Mucosa of gallbladder (tissue), 1 donor: ENCODE data around the gene PKP4. TPM values are rescaled to one million over a fixed set of nuclear protein-coding genes. Genes with fewer than 3 reads are reported as not detected.
"Not testable (repeated sequence)": the region's sequence is repeated elsewhere in the genome, so short reads cannot be mapped to it uniquely, and the experiment has no call there.

ENCODE experiments used
- DNase-seq: peaks from one replicate; pipeline ENCODE4 v3.0.0-alpha.2; 2020; ENCODE audit warnings: low spot score
- total RNA-seq: library from RNA; stranded (reverse); gene quantifications from one replicate; pipeline ENCODE4 v1.2.1, GENCODE V29; 2021
- donor health status: DM: no; HTN: no; CAD: no.

The PKP4 gene
- total RNA-seq, 1 donor from 2014 or later, result 90.3 TPM

DNA sequence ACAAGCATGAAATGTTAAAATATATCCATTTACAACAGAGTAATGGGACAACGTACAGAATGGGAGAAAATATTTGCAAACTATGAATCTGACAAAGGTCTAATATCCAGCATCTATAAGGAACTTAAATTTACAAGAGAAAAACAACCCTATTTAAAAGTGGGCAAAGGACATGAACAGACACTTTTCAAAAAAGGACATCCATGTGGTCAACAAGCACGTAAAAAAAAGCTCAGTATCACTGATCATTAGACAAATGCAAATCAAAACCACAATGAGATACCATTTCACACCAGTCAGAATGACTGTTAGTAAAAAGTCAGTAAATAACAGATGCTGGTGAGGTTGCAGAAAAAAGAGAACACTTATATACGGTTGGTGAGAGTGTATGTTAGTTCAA lies 16.1 kb downstream of the PKP4 start:
- DNase-seq, result not testable (repeated sequence)

DNA sequence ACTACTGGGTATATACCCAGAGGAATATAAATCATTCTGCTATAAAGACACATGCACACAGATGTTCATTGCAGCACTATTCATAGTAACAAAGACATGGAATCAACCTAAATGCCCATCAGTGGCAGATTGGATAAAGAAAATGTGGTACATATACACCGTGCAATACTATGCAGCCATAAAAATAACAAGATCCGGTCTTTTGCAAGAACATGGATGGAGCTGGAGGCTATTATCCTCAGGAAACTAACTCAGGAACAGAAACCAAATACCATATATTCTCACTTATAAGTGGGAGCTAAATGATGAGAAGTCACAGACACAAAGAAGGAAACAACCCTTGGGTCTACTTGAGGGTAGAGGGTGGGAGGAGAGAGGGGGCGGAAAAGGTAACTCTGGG lies 16.5 kb downstream of the PKP4 start:
- DNase-seq, result not testable (repeated sequence)

DNA sequence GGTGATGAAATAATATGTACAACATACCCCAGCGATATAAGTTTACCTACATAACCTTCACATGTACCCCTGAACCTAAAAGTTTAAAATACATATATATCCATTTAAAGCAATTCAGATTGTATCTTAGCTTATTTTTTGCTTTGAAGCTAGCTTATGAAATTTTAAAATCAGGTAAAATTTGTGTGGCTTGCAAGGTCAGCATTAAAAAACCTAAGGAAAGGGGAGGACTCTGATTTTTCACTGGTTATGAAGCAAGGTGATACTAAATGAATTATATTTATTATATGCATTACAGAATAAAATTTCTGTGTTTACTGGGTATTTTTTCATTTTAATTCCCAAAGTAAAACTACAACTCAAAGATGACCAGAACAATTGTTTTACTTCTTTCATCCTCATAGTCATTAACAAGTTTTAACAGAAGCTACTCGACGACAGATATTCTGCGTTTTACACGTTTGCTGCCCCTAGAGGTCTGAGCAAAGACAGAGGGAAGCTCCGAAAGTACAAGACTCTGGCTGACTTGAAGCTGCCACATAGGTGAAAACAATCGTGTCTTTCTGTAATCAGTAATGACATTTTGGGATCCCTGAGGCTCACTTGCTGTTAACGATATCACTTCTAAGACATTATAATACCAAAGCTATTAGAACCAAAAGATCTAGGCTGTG lies 17.1 kb downstream of the PKP4 start:
- DNase-seq, result no peak

DNA sequence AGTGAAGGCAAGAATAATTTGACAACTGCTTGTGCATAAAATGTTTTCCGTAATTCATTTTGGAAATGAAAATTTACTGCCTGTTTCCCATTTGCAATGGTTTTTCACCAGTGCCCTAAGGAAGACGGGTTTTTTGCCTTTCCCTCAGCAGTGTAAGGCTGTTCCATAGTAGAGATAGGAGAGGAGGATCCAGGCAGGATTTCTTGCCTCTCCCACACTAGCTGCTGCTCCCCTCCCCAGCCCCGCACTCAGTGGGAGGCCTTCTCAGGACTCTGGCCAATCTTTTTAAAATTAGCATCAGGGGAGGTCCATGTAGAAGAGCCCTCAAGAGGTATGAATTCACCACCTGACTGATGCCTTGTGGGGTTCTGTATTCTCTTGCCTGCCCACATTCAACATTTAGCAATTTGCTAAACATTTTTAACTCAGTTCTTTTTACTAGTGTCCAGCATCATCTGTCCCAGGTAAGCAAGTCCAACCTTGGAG lies 17.8 kb downstream of the PKP4 start:
- DNase-seq, result not testable (repeated sequence)

DNA sequence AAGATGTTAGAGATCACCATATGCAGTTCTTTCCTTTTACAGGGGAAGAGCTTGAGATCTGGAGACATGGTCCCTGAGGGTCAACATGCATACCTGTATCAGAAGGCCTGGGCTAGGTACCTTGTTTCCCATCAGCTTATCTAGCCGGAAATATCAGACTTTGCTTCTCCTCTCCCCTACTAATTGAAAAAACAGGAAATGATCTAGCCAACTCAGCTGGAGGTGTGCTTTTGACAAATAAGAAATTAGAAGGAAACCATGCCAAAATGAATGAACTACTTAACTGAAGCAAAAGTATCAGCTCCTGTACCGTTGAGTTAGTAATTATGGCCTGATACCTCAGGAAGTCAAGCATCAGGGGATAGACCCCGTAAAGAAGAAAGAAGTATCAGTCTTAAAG lies 20.4 kb downstream of the PKP4 start:
- DNase-seq, result no peak

DNA sequence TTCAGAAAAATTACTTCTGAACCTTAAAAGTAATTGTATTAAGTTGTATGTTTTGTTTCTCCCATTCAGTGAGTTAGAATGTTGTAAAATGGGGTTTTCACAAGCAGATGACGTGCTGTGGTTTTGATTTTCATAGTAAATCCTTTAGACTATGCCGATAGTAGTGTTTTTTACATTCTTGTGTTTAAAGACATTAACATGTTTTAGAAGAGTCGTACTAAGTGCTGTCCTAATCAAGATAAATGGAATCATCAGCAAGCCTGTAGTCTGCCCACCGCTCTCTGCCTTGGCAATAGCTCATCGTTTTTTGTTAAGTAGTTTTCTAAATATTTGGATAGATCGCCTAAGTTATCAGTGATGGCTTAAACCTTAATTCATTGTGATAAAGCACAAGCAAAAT lies 21.5 kb downstream of the PKP4 start:
- no peak for DNase-seq

DNA sequence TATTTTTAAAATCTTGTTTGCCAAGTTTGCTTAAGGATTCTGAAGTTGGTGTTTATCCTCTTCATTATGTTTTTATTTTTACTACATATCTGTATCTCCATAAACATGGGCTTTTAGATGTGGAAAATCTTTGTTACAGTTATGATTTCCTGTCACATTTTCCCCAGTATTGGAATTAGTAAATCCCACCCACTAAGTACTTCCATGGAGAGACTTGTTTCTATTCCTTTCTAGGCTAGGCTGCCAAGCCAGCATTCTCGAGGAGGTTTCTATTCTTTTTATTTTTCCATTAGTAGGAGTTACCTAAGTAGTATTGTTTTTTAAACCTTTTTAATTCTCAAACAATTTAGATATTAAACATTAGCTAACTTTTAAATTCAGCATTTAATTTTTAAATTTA lies 22.1 kb downstream of the PKP4 start:
- DNase-seq, result no peak

DNA sequence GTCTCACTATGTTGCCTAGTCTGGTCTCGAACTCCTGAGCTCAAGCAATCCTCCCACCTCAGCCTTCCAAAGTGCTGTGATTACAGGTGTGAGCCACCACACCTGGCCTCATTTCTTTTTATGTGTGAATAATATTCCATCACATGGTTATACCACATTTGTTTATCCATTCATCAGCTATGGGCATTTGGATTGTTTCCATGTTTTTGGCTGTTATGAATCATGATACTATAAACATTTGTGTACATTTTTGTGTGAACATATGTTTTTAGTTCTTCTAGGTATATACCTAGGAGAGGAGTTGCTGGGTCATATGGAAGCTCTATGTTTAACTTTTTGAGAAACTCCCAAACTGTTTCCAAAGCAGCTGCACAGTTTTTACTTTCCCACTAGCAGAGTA lies 24.4 kb downstream of the PKP4 start:
- no peak for DNase-seq

DNA sequence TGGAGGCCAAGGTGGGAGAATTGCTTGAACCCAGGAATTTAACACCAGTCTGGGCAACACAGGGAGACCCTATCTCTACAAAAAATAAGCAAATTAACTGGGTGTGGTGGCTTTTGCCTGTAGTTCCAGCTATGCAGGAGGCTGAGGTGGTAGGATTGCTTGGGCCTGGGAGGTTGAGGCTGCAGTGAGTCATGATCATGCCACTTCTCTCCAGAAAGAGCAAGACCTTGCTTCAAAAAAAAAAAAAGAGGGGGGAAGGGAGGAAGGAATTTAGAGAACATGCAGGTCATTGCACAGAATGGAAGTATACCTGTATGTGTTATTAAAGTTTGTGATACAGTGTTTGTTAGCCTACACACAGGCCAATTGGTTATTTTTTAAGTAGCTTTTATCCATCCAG lies 25.8 kb downstream of the PKP4 start:
- no peak for DNase-seq

DNA sequence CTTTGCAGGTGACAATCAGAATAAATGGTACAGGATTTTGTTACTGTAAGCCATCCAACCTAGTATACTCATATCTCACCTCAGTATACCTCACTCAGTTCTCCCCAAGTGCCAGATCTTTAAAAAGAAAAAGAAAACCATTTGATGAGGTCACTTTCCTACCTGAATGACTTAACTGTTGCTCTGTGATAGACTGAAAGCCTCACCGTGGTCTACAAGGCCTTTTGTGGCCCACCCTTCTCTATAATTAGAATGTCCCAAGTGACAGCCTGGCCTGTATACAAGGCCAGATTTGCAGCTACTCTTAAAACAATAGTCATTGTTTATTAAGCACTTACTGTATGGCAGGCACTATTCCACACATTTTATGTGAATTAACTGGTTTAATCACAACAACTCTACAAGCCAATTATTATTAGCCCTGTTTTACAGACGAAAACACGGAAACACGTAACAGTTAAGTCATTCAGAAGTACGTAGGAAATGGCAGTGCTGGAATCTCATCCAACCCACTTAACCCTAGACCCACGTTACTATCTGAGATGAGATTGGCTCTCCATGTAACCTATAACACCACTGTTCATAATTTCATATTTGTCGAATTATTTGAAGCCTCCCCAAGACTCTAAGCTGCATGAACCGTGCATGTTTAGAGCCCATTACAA lies 28.3 kb downstream of the PKP4 start:
- no peak for DNase-seq

DNA sequence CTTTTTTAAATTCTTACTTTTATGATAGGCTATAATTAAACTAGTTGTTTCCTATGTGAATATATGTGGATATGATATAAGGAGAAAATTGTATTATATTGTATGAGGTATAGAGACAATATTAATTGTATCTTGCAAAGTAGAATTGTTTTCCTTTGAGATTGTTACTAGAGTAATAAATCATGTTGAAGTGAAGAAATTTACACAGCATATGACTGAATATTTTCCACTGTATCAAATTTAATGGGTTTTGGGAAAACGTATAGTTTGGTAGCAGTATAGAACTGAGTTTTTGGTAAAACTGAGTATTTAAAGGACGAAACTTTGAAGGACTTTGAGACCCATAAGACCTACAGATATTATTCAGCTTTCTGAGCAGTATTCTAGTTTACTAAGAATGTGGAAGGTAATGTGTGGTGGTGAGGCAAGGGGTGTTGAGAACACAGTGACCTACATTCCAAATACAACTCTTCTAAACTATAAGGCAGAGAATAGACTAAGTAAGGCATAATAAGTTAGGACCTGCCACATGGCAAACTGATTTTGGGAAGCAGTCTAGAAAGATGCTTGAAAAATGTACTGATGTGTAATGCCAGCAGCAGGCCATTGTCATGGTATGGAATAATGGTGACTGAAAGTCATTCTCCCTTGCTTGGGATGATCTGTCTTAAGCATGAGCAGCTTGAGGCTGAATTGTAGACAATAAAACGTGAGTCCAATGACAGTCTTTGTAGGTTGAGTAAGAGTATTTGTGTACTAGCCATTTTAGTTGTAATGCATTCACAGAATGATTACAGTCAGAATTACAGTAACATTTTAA lies 29.6 kb downstream of the PKP4 start:
- DNase-seq, result no peak

DNA sequence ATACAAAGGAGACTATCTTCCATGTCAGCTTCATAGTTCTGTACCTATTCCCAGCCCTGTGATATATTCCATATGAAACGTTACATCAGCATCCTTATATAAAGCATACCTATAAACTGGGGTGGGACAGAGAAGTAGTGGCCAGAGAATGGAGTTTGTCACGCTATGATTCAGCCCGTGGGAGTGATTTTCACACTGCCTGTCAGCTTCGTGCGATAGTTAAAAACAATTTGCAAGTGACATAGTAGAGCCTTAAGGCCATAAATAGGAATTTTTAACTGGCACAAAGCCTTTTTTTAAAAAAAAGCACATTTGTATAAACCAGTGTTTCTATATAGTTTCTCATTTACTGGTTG lies 30.2 kb downstream of the PKP4 start:
- no peak for DNase-seq

DNA sequence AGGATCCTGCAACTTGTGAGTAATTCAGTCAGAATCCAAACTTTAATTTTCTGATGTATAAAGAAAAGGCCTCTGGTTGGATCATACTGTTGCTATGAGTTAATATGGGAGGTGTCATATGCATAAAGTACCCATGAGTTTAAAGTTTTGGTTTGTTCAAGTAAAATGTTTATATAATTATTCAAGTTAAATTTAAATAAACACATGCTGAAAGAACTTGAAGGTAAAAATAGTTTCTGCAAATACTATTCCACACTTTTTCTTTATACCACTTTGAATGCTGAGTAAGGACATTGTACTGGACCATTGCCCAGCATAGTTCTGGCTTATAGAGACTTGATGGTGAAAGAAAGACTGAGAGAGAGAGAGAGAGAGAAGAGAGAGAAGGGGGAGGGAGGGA lies 30.7 kb downstream of the PKP4 start:
- DNase-seq, result no peak

DNA sequence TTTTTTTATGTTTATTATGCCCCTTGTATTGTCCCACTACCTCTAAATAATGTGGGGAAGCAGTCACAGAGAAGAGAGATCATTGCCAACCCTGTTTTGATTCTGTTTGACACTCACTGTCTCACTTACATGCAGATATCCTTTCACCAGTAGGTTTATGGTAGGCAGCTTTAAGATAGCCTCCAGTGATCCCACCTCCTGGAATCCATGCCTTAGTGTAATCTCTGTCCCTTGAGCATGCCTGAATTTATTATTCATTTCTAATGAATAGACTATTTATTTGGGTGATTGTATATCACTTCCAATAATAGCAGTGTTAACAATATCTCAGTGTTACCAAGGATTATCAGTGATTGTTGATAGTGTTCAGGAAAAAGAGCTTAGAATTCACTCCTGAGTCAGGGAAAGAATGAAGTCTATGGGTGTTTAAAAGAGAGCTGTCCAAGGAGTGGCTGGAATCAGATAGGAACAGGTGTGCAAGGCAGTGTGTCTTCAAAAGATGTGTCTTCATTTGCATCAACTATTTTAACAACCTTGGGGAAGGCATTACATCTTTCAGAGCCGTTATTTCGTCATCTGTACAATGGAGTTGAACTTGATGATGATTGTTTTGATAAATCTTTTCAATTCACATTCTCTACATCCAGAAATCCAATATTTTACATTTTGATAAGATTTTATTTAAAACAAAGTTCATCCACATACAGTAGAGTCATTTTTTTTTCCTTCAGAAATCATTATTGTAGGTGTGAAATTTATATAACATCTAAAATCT lies 31.9 kb downstream of the PKP4 start:
- no peak for DNase-seq

DNA sequence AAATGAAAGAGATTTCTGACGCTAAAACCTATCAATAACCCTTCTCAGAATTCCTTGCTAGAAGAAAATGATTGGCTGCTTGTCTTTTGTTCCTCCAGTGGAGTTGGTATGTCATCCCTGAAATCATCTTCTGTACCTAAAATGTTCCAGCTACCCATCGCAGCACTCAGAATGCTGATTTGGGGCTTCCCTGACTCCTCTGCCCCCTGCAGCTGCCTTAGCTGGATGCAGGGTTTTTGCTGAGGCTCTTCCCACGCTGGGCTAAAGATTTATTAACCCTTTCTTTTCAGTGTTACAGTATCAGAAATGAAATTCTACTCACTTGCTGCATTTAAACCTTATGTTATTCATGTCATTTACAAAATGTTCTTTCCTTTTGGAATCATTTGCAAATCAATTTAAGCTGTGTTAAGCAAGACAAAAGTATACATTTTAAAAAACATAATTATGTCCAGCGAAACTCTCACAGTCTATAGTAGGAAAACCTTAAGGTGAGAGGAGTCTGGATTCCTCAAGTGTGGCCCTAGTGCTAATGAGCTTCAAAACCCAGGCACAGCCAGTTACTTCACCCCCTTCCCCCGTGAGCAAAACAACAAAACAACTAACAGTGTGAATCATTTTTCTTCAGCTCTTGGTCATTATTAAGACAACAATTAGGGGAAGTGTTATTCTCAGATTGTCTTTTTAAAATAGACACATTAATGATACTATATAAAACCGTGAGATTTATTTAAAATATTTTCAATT lies 32.8 kb downstream of the PKP4 start:
- no peak for DNase-seq

DNA sequence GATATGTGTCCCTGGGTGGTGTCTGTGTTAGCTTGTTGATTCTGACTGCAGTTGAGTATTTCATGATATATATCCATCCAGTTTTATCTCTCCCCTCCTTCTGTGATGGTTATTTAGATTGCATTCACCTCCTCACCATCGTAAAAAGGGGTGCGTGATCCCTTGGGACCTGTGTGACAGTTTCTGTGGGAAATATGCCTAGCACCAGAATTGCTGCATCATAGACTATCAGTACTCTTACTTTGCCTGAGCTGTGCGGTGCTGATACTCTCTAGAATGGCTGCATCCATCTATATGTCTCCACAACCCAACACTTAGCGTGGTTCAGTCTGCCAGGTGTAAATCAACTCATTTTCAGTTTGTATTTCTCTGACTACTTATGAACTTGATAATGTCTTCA lies 34.3 kb downstream of the PKP4 start:
- DNase-seq, result no peak

DNA sequence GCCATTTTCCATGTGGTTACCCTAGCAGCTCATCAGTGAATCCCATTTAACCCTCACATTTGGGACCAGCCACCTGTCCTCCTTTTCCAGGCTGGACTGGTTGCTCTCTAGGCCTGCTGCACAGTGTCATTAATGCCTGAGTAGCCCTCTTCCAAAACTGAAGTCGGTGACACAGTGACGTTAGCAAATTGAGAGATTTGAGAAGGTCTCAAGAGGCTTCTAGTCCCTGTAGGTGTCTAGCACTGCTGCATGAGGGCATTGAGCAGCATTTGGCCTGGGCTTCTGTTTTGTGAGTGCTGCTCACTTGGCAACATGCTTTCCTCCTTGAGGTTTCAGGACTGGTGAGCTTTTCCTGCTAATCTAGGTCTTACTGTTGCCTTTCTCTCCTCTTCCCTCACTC lies 36.7 kb downstream of the PKP4 start:
- DNase-seq, result no peak

DNA sequence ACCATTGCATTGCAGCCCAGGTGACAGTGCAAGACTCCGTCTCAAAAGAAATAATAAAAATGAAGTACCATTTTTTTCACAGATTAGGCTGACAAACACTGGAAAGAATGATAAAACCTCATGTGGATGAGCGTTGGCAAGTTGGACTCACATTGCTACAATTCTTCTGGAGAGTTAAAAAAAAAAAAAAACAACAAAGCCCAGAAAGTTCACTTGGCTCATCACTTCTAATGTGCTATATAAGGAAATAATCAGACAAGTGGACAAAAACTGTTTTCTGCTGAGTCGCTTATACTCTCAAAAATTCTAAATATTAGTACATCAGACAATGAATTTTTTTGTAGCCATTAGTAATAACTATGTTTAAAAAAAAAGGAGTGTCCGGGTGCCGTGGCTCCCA lies 38.4 kb downstream of the PKP4 start:
- DNase-seq, result no peak

DNA sequence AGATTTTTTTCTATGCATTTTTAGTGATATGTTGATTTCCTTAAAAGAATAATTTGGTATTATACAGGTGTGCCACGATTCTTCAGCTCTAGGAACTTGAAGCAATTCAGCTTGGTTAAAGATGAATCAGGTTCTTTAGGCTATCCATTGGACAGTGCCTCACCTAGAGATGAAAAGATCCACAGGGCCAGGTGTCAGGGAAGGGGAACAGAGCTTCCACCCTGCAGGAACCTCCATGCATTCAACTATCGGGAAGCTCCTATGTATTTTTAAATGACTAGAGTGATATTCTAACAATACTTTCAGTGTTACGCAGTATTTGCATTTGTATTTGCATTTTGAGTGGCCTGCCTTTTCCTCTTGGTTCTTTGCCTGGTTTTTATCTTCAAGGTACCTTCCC lies 40.2 kb downstream of the PKP4 start:
- DNase-seq, result no peak

DNA sequence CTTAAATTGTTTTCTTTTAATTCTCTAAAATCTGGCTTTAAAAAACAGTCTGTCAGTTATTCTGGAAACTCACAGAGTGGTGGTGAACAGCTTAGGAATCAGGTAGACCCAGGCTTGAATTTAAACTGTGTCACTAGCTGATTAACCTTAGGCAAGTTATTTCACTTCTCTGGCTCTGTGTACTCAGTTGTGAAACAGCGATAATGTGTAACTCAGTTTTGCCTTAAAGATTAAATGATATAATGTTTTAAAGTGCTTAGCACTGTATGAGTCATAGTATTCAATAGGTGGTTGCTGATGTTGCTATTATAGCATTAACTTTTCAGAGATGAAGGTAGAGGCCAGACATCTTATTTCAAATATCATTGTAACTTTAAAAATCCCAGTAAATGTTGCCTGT lies 40.7 kb downstream of the PKP4 start:
- DNase-seq, result no peak

DNA sequence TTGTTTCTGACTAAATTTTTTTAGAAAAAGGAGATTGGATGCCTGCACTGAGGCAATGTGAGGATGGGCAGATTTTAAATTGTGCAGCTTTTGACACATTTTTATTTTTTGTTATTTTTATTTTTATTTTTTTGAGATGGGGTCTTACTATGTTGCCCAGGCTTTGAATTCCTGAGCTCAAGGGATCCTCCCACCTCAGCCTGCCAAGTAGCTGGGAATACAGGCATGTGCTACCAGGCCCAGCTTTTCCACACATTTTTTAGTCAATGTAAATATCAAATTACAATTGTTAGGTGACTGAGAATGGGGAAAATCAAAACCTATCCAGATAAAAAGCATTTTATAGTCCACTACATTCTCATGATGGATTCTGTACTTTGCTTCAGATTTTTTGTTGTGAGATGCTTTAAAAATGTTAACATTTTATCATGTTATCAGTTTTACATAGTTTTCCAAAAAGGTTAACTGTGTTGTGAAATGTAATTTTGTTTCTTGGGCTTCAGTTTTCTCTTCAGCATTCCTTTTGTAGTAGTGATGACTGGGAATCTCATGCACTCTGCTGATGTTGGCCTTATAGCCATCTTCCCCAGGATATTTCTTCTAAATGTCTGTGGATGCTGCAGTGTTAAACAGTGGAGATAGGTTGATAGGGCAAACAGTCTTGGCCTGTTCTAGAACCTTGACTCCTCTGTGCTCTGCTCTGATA lies 41.4 kb downstream of the PKP4 start:
- DNase-seq, result no peak
